Left colon (tissue), 2 donors: ENCODE results near the gene ZEB2. TPM values are rescaled to one million over a fixed set of nuclear protein-coding genes. Genes with fewer than 3 reads are reported as not detected.

Experiments used
- ATAC-seq: fragments of 200-7000 bp; cut with Tn5 transposase; one replicate; pipeline ENCODE4 v1.9.1; 2020; ENCODE audit warnings: mild to moderate bottlenecking, moderate library complexity
- DNase-seq, 2 donors: peaks; one replicate each; pipeline ENCODE4 v3.0.0-alpha.2; 2020
- intact Hi-C, 2 donors: fragments of 100-400 bp; cut with DNase I in 1 of 2; cut with micrococcal nuclease in 1 of 2; formaldehyde crosslinking; loops; one replicate each; pipeline versions ENCODE4 v1.11.2 to v1.14.0; 2022; cut with DNase I, micrococcal nuclease
- total RNA-seq, 2 donors: library from RNA; stranded (reverse); fragmentation: NEBNext Ultra II Directional; extraction: Animal tissue kit (Norgen Biotek cat#: 25700); gene quantifications; one replicate each; pipeline ENCODE4 v1.2.1, GENCODE V29; 2021
- donor health status: DM: no; HTN: no; CAD: no.
- donor health status: DM: yes; HTN: yes; CAD: no.

ZEB2 gene
- total RNA-seq, 2 donors from 2014 or later, result 15.4 to 41.1 TPM

DNA sequence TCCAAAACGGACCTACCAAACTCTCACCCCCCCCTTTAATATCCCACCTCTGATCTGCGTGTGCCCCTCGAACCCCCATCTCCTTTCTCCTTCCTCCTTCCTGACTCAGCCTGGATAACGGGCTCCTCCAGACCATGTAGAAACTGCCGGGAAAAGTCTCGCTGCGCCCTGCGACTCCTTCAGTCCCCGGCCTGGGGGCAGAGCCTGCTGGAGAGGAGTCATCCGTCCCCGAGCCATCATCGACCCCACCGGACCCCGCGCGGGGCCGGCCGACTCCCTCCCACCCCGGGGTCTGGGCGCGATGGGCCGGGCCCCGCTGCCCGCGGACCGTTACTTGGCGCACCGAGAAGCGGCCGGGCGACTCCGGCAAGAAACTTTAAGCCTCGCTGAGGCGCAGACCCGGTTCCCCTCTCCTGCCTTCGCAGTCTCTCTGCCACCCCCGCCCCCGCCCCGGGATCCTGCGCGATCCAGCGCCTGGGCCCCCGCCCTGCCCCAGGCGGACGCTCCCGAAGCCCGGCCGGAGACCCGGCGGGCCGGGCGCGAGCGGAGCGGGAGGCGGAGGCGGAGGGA lies 3.4 kb downstream of the ZEB2 start:
- intact Hi-C loops, result loop anchor here in 1 of 2 donors (10.0 kb wide), 1 partner anchor 1082 kb away; no protein-coding TSS in a partner anchor
- DNase-seq, result no peak
- ATAC-seq, result no peak

DNA sequence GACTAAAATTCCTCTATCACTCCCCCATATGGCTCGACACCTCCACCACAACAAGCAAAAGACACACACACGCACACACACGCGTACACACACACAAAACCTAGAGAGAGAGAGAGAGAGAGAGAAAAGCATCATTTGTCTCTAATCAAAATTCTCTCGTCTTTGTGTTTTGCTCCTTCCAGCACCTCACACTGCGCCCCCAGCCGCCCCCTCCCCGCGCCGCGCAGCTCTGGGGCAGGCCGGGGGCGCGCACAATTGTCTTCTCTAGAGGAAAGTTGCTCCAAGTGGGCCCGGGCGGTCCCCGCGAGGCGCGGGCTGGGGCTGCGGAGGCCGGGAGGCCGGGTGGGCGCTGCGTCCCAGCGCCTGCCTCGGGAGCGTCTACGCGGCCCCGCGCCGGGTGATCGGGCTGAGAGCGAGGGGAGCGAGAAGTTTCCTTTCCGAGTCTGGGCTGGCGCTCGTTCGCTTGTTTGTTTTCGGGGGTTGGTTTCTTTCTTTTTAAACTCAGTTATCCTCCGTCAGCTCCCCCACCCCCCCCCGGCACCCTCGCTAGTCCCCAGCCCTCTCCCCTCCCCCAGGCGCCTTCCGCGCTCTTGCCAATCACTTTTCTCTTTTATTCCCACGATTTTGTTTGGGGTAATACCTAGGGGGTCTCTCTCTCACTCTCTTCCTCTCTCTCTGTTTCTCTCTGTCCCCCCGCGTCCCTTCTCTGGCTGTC lies 4.1 kb downstream of the ZEB2 start:
- no peak for ATAC-seq
- DNase-seq, result peak in 1 of 2 donors; percentile 37

DNA sequence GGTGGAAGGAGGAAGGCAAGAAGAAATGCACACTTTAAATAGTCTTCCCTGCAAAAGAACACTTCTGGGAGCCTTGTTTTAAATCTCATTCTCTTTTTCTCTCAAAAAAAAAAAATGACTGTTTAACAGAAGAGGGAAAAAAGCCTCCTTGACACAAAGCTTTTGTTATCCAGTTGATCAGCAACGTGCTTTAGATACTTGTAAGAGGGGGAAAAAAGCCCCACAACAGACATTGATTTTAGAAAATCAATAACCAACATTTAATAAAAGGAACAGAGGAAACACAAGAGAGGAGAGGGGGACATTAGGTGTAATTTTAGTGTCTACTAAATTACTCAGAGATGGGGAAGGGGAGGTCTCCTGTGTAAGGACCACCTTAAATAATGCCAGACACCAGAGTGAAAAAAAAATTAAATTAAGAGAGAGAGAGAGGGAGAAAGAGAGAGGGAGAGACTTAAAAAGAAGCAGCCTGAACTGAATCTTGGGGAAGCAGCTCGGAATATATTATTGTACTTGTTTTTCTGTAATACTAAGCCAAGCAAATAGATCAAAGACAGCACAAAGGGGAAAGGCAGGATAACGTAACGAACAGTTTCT lies 4.7 kb downstream of the ZEB2 start:
- no peak for DNase-seq
- intact Hi-C loops, result loop anchor here in 1 of 2 donors (10.0 kb wide), 1 partner anchor 1080 kb away; no protein-coding TSS in a partner anchor

More for the DNA sequence above, 4.1 kb downstream of the ZEB2 start:
- intact Hi-C loops, result loop anchor here in 1 of 2 donors (10.0 kb wide), 1 partner anchor 1081 kb away; no protein-coding TSS in a partner anchor

GRCh38 chr2:144514616-144515091 lies 5.3 kb downstream of the ZEB2 start:
- intact Hi-C loops, result loop anchor here in 1 of 2 donors (10.0 kb wide), 1 partner anchor 1080 kb away; no protein-coding TSS in a partner anchor
- ATAC-seq (no peak), DNase-seq (no peak)

More for the DNA sequence above, 4.7 kb downstream of the ZEB2 start:
- no peak for ATAC-seq

DNA sequence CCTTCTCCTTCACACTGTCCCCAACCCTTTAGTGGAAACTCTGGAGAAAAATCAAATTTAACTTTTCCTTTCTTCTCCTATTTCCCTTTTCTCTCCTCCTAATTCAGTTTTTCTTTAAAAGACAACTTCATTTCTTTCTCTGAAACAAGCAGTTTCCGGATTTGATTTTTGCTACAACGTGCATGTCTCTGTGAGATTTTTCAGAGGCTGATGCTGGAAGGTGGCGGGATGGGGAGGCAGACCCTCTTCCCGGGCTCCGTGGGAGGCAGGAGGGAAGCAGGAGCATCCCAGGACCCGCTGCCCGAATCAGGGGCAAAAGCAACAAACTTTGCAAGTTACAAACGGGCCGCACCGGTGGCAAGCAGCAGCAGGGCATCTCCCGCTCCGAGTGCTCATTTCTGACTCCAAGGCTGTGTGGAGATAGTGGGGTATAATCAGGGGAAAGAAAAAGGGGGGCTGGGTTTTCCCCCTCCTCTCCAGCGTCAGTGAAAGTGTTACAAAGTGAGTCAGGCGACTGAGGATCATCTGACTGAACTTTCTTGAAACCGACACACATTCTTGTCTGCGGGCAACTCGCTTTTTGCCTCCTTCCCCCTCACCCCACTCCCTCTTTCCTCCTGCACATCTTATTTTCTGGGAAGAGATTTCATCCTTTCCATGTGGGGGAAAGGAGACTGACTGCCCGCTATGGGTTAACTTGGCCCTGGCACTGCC lies 6.4 kb downstream of the ZEB2 start:
- no peak for ATAC-seq
- DNase-seq, result no peak
- intact Hi-C loops, result loop anchor here in 1 of 2 donors (10.0 kb wide), 1 partner anchor 1079 kb away; no protein-coding TSS in a partner anchor

DNA sequence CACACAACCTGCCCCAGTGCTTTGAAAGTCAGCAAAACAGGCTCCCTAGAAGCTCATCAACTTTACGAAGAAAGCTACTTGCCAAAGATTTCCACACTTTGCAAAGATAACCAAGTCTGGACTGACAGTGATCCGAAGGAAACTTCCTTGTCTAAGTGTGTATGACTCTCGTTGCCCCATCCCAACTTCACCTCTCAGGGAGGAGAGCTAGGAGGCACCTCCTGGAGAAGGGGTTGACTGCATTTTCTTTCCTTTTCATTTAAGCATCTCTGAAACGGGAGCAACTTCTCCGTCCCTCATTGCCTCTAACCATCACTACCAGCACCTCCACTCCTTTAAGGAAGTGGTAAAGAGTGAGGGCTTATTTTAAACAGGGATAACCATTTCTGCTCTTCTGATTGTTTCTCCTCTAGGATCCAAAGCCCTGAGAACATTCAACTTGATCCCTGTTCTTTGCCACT lies 7.0 kb downstream of the ZEB2 start:
- no peak for DNase-seq
- ATAC-seq, result no peak
- intact Hi-C loops, result loop anchor here in 1 of 2 donors (10.0 kb wide), 1 partner anchor 1078 kb away; no protein-coding TSS in a partner anchor

DNA sequence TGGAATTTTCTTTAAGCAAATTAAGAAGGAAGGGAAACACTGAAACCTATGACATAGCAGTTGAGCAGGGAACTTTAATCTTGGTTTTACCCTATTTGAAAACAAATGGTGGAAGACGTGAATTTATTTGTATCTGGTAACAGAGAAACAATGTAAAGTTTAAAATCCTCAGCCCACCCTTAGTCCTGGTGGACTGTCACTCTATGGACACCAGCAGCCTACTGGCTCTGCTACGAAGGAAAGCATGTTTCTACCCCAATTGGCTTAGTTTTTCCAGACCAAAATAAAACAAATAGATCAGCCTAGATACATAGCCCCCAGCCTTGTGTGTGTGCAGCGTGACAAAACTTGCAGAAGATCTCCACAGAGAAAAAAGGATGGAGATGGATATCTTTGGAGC lies 7.4 kb downstream of the ZEB2 start:
- intact Hi-C loops, result loop anchor here in 1 of 2 donors (10.0 kb wide), 1 partner anchor 1078 kb away; no protein-coding TSS in a partner anchor
- ATAC-seq (no peak), DNase-seq (no peak)

DNA sequence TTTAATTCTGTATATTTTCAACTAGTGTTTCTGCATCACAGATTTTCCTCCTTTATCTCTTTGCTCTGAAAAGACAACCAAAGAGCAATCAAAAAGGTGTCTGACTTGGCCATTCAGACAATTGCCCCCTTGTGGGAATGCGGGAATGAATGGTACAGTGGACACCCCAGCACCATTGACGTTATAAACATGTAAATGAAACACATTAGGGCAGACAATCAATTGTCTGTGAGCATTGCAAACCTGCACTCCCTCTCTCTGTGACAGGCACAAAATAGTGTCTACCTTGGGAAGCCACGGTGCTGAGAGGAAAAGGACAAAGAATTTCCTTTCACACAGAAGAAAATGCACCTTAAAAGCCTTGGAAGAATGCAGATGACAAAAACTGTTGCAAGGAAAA lies 8.0 kb downstream of the ZEB2 start:
- intact Hi-C loops, result loop anchor here in 1 of 2 donors (10.0 kb wide), 1 partner anchor 1077 kb away; no protein-coding TSS in a partner anchor
- no peak for DNase-seq
- ATAC-seq, result no peak

GRCh38 chr2:144511226-144511810 lies 8.6 kb downstream of the ZEB2 start:
- intact Hi-C loops, result loop anchor here in 1 of 2 donors (10.0 kb wide), 1 partner anchor 1077 kb away; no protein-coding TSS in a partner anchor
- DNase-seq (no peak), ATAC-seq (no peak)

DNA sequence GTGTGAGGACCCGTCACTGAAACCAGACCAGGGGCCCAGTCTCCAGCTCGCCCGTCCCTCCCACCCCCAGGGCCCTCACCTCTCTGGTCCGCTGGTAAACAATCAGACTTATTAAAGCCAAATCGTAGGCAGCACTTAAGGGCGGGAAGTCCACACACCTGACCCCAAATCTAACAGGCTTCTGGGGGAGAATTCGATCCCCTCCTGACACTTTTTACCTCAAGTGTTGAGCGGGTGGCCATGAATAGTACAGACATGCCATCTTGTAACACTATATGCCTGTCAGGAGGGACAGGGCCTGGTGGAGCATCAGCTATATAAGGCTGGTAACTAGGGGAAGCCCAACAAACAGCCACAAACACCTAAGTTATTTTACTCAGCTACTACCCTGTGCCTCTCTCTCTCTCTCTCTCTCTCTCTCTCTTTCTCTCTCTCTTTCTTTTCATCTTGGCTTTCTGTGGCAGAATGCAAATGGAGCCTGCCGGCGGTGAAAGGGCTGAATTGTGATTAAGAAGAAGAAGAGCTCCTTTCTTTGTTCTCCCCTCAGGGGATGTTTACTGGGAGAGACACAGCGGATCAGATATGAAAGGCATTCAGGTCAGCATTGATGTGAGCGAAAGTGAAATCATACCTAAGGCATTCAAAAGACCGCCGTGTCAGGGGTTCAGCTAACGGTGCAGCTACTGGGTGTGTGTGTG lies 9.5 kb downstream of the ZEB2 start:
- DNase-seq, result no peak
- ATAC-seq, result no peak
- intact Hi-C loops, result loop anchor here in 1 of 2 donors (10.0 kb wide), 1 partner anchor 1076 kb away; no protein-coding TSS in a partner anchor

DNA sequence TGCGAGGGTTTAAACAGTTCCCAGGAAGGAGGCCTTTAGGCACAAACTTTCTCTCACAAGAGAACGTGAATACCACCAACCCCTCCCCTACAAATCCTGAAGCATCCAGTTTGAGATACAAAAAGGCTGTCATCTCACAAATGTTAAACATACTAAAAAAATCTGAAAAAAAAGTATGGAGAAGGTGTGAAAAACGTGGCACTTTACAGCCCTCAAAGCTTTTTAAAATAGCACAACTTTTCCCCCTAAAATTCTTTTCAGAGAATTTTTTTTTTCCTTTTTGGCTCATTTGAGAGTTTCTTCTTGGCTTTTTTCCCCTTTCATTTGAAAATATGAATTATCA lies 10.1 kb downstream of the ZEB2 start:
- intact Hi-C loops, result loop anchor here in 1 of 2 donors (10.0 kb wide), 1 partner anchor 1075 kb away; no protein-coding TSS in a partner anchor
- ATAC-seq (no peak), DNase-seq (no peak)

- intact Hi-C loops, result no loop called here
- DNase-seq (no peak), ATAC-seq (no peak)
Observed at GRCh38 chr2:144509001-144509878, 10.7 kb downstream of the ZEB2 start.

DNA sequence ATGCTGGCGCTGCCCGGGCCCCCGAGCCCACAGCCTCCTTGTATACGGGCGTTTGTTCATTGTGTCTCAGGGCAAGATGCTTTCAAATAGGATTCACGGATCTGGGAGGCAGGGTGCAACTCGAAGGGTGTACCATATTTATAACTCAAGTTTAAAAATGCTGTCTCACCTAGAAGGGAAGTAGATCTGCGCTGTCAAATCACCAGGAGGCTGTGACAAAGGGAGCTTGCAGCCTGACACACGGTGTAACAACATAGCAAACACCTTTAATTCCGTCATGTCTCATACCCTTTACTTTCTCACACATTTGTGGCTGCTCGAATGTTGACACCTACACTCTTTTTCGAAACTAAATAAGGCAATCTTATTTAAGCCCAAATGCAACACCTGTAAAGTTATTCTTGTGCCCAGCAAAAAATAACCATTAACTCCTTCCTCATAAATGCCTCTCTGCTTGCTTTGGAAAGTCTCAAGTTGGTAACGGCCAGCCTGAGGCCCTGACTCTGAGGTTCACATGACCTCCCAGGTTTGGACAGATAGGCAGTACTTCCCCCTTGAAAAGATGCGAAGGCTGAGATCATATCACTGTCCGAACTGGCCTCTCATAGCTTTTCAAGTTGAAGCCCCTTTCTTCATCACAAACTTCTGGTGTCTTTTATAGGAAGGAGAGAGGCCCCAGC lies 11.6 kb downstream of the ZEB2 start:
- ATAC-seq, result no peak
- intact Hi-C loops, result no loop called here
- DNase-seq, result no peak

DNA sequence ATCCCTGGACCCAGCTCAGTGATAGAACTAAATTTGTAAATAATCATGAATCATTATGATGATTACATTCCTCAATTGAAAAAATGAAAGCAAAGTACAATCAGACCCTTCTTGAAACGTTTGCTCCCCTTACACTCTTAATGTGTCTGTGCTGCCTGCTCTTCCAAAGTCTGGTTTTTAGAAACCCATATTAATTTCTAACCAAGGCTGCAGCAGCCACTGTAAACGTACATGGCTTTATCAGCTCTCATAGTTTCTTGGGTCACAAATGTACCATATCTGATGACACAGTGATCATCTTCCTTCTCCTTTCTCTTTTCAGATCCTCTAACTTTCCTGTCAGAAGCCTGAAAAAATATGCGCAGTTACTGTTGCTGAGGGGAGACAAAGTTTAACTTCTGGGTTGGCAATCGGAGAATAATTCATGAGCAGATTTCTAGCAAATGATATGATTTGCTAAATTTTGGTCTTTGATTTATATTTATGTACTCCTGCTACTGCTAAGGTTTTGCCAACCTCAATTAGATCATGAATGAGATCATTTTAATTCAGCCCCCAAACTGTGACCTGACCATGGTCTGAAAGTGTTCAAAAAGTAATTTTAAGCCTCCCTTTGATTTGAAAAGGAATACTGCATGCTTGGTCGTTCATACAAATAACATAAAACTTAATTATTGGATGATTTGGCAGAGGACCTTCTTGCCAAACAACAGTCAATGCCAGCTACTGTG lies 12.3 kb downstream of the ZEB2 start:
- no peak for ATAC-seq
- DNase-seq, result no peak
- intact Hi-C loops, result no loop called here

GRCh38 chr2:144505245-144505831 lies 14.6 kb downstream of the ZEB2 start:
- DNase-seq, result no peak

More at GRCh38 chr2:144505245-144505831, 14.6 kb downstream of the ZEB2 start:
- no peak for ATAC-seq
- intact Hi-C loops, result no loop called here
